Activated CD8-positive, alpha-beta memory T cell treated with anti-CD3 and anti-CD28 coated beads, Interleukin-2, amount 50 U/mL, for 4 hours (primary cell): ENCODE results near the gene ATIC.
A peak's percentile ranks its signal among the peaks of the same experiment; 100 is the strongest.

Experiments used
- DNase-seq: peaks from one replicate; pipeline ENCODE4 v3.0.0-alpha.2; 2020

Gene ATIC

DNA sequence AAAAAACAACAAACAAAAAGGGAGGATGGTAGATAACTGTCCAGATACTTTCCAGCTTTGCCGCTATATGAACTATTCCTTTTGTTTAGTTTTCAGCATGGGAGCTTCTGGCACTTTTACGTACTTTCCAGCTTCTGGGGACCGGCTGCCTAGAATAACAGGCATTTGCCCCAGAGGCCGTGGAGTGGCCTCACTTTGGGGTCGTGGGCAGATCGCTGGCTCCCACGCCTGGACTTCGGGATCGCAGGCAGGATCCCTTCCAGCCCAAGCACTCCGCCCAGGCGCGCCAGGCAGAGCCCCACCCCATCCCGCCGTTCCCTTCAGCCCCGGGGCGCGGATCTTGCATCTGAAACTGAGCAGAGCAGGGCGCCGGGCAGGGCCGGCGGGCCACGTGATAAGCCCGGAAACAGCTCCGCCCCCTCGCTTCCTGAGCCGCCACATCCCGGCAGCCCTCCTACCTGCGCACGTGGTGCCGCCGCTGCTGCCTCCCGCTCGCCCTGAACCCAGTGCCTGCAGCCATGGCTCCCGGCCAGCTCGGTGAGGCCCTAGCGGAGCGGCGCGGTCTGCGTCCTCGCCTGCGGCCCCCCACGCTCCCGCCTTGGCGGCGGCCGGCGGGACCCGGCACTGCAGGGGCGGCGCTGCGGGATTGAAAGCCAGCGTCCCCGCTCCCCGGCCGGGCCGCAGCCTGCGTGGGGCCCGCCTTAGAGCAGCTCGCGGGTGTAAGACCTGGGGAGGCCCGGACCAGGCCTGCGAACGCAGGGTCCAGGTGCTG is at the start of gene ATIC:
ATIC (plus strand) TSS at position 435 of the 772 bp plus-strand sequence; CDS start at position 519, 84 bp downstream.
- DNase-seq: peak; percentile 91

DNA sequence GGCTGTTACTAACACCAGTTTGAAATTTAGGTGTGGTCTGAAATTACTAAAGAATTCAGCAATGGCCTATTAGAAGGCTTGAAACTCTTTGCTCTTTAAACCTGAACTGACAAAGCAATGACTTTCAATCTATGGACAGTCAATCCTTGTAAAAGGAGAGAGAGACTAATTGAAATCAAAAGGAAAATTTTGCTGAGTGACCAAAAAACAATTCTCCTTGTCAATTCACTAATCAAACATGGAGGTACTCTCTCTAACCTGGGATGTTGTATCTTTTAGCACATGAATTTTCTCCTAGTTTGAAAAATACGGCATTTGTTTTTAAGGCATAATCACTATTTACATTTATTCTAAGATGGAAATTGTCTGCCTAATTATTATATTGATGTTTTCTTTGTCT is 49.6 kb upstream of the ATIC start:
- no peak for DNase-seq

DNA sequence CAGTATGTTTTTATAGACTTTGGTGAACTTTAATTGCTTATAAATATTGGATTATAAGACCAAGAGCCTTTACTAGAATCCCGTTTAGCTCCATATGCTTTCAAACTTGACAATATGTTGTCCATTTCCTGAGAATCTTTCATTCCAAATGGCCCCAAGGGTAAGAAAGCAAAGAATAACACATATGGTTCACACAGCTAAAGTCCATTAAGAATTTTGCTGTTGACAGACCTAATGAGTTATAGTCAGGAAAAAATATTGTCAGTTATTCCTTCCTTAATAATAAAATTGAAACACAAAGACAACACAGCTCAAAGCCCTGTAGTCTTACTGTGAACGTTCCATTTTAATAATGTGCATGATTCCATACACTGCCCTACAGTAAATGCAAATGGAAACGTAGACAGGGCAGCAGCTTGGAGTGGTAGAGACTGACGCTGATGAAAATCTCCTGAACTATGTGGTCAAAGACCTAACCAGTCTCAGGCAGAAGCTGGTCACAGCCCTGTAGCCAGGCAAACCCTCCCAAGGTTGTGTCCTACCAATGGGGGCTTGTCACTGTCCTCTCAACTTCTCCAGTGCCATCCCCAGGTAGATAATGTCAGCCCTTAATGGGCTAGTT is 49.0 kb upstream of the ATIC start:
- DNase-seq: no peak

DNA sequence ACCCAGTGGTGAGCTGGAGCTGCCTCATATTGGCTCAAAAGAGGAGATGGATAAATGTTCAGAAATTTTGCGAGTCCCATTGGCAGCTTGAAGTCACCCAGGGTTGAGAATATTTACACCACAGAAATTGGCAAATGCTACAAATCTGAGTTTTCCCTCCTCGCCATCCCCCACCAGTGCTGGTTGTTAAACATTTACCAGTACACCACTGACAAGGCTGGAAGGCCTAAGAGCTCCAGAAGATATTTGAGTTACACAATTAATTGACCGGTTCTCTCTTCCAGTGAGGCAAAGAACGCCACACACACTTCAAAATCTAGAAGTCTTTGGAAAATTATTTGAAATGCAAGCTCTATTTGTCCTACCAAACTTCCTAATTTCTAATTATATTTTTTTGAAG is 47.5 kb upstream of the ATIC start:
- no peak for DNase-seq

DNA sequence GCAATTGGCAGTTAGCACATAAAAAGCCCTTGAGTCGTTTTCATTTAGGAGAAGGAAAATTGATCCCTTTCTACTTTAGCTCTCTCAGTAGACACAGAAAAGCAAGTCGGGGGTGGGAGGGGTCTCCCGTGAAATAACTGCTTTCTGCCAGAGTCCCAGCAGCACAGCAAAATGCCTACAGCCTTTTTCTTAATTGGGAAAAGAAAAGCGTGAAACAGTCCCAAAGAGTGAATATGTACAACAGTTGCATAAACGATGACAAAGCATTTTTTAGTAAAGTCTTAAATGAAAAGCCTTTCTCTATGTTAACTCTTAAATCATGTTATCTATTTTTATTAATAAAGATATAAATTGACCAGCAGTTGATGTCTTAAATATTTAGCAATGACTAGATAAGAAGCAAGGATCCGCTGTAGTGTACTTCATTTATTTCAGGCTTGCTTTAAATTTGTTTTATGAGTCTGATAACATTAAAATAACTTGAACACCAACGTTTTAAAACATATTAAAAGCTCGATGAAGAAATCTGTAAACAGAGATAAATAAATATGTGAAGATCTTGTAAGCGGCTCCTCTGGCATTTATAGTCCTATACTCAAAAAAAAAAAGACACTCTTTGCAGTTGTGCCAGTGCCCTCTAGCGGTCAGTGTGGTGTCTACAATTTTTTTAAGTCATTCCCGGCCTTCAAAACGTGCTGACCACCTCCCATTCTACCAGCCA is 42.3 kb upstream of the ATIC start:
- DNase-seq: peak; percentile 57

DNA sequence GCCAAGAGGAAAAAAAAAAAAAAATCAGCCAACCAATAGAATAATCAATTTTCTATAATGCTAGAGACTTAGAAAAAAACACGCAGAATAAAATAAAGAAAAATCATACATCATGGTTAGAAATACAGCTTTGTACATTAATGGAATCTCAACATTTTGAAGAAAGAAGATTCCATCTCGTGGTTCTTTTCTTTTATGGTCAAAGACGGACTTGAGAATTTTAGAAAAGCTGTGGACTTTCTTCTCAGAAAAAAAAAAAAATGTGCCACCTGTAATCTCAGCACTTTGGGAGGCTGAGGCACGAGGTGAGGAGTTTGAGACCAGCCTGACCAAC is 41.8 kb upstream of the ATIC start:
- DNase-seq: no peak

DNA sequence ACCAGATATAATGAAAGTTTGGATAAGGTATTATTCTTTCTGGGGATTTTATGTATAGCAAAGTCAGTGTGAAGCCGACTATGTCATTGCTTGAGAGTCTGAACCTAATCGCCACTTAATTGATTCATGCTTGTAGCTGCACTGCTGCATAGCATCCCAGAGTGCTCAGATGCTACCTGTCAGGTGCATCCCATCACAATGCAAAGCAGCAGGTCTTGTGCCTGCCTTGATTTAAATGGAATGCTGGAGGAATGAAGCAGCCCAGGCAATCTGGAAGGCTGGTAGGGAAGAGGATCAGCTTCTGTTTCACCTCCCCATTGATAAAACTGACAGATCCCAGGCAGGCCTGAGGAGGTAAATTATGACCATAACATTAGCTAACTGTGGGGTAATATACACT is 40.4 kb upstream of the ATIC start:
- no peak for DNase-seq

DNA sequence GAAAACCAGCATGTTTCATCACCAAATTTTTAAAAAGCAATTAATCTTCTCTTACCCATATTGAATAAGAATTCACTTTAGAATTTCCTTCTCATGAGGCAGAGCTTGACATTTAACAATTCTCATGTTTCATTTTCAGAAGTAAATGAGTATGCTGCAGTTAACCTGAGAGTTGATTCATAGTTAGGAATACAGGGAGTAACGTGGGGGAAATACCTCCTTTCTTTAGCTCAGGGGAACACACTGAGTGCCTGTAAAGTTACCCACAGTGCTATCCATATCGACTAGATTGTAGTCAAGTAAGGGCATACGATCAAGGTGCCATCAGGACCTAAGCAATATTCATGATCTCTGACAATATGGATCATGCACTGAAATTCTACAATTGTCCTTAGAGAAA is 38.9 kb upstream of the ATIC start:
- DNase-seq: no peak

DNA sequence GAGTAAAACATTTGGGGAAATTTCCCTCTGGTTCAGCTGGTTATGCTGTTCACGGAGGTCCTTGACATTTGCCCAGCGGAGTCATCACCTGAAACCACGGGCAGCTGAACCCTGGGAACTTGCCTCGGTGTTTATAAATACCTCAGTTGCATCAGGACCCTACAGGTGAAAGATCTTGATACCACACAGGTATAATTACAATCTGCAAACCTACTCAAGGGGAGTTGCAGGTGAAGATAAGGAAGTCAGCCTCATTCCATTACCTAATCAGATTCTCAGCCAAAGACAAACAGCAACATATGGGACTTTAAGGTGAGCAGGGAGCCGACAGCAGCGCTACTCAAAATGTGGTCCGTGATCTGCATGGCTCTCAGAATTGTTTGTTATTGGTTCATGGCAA is 37.0 kb upstream of the ATIC start:
- no peak for DNase-seq

DNA sequence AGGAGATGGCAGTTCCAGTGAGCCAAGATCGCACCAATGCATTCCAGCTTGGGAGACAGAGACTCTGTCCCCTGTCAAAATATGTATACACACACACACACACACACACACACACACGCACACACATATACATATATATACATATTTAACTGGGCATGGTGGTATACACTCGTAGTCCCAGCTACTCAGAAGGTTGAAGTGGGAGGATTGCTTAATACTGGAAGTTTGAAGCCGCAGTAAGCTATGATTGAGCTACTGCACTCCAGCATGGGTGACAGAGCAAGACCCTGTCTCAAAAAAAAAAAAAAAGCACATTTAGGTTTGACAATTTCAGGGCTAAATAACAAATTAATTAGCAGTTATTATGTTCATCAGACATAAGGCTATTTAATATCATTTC is 36.0 kb upstream of the ATIC start:
- DNase-seq: no peak

DNA sequence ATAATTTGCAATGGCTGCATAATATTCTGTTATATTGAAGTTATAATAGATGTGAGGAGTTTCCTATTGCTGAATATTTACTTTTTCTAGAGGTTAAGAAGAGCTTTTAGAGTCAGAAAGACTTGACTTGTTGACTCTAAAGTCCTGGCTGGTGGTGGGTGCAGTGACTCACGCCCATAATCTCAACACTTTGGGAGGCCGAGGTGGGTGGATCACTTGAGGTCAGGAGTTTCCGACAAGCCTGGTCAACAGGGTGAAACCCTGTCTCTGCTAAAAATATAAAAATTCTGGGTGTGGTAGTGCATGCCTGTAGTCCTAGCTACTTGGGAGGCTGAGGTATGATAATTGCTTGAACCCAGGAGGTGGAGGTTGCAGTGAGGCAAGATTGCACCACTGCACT is 33.9 kb upstream of the ATIC start:
- no peak for DNase-seq

DNA sequence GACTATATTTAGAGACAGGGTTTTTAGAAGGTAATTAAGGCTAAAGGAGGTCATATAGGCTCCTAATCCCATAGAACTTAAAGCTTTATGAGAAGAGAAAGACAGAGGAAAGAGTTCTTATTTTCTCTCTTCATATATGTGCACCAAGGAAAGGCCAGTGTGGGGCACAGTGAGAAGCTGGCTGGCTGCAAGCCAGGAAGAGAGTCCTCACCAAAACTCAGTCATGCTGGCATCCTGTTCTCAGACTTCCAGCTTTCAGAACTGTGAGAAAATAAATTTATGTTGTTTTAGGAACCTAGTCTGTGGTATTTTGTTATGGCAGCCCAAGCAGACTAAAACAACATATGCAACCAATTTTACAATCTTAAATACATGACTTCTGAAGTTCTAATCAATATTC is 31.5 kb upstream of the ATIC start:
- DNase-seq: no peak

DNA sequence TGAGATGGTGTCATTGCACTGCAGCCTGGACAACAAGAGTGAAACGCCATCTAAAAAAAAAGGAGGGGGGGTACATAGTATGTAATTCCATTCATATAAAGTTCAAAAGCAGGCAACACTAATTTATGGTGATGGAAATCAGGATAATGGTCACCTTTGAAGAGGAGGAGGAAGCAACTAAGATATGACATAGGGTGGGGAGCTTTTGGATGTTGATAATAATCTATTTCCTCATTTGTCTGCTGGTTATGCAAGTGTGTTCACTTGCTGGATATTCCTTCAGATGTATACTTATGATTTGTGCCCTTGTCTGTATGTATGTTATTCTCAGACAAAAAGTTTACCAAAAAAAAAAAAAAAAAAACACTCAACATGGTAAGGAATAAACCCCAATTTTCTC is 28.6 kb upstream of the ATIC start:
- DNase-seq: no peak

DNA sequence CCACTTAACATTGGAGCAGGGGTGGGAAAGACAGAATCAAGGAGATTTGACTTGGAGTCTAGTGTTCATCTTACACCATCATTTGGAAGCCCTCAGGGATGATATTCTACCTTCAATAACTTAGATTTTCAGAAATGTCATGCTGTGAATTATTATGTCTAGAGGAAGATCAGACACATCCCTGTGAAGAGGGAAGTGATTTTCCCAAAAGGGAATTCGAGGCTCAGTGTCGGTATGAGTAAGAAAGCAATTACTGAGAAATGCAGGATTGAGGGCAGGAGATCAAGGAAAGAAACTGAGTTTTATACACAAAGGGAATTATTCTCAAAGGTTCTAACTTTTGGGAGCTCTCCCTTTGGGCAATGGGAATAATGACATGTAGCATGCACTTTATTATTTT is 25.6 kb upstream of the ATIC start:
- no peak for DNase-seq

DNA sequence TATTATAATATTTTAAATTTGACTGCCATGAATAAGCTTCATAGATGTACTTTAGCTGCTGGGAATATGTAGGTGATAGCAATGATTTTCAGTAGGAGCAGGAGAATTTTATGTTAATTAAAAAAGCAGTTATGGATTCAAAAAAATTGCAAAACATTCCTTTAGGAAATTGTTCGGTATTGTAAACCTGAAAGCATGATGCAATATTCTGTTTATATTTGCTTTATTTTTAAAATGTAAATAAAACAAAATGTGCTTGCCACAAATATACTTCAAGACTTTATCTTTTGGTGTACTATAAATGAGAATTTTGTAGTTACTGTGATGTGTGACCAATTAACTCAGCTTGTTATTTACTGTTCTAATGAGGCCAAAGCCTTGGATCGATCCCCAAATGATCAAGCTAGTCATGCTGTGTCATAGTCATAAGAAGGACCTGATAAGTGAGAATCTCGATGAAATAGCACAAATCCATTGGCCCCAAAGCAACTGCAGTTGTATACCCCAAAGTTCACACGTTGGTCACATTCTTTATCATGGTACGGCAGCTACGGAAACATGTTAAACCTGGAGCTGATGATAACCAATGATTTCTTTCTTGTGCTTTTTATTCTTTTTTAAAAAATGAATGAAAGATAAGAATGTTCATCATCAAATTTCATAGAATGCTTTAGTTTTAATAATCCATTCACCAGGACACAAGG is 23.6 kb upstream of the ATIC start:
- no peak for DNase-seq

DNA sequence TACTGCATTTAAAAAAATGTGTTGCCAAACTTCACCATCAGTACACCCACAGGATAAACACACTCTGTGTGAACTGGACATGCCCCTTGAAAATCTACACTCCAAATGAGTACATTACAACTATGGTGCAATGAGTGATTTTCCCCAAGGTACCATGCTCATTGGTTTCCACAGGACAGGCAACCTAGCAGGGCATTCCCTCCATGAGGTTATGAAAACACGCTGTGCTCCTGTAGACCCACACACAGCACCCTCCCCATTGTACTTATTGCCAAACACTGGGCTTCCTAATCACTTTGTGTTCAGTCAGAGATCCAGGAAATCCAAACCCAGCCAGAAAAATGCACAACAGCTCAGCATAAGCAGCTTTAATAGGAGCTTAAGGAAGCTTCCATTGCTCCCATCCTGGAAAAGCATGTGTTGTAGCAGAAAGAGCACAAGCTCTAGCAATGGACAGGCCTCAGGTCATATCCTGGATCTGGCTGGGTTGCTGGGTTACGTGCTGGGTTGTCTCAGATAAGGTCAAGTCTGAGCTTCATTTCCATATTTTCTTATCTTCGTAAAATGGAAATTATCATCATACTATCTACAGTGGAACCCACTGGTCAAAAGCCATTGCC is 20.8 kb upstream of the ATIC start:
- DNase-seq: no peak

DNA sequence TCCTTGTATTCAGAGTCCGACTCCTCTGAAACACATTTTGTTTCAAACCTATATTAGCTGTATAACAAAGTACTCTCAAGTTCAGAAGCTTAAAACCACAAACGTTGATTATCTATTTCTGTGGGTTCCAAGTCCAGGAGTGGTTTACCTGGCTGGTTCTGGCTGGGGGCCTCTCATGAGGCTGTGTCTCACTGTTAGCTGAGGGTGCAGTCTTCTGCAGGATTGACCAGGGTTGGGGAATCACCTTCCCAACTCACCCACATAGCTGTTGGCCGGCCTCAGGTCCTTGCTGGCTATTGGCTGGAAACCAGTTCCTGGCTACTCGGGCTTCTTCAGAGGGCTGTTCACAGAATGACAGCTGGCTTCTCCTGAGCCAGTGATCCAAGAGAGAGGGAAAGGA is 18.0 kb upstream of the ATIC start:
- no peak for DNase-seq

DNA sequence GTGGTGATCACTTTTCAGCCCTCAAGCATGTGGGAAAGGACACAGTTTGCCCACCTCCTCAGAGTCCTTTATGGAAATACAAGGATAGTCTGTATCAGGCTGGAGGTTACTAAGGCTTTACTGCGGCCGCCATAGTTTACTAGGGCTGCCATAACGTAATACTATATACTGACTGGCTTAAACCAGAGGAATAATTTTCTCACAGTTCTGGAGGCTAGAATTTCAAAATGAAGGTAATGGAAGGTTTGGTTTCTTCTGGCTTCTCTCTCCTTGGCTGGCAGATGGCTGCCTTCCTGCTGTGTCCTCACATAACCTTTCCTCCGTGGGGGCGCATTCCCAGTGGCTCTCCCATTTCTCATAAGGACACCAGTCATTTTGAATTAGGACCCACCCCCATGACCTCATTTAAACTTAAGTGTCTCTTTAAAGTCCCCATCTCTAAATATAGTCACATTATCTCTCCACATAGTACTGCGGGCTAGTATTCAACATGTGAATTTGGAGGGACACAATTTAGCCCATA is 12.5 kb upstream of the ATIC start:
- no peak for DNase-seq

DNA sequence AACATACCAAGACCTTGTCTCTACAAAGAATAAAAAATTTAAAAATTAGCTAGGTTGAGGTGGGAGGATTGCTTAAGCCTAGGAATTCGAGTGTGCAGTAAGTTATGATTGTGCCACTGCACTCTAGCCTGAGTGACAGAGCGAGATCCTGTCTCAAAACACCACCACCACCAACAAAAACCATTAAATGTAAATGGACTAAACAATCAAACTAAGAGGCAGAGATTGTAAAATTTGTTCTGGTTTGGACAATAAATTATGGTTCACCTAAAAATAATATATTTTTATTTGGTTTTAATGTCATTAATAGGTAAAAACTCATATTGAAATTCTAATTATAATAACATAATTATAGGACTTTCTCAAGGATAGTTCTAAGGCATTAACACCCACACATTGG is 9.9 kb upstream of the ATIC start:
- no peak for DNase-seq

DNA sequence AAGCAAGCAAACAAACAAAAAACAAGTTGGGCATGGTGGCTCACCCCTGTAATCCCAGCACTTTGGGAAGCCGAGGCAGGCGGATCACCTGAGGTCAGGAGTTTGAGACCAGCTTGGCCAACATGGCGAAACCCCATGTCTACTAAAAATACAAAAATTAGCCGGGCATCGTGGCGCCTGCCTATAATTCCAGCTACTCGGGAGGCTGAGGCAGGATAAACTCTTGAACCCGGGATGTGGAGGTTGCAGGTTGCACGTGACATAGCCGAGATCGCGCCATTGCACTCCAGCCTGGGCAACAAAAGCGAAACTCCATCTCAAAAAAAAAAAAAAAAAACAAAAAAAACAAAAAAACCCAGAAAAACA is 617 bp upstream of the ATIC start:
- DNase-seq: peak; percentile 23

DNA sequence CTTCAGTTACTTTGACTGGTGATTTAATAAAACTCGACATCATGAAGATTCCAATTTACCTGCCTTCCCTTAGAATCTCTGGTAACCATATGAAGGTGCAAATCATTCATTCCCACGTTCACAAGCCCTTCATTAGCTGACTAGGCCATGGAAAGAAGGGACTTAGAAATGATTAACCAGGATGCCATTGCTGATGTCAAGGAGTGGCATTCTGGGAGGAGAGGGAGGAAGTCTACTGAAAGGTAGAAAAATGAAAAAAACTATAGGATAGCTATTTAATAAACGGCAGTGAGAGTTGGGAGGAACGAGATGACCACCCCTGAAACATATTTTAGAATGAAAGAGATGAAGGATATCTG is 1.4 kb downstream of the ATIC start:
- DNase-seq: no peak

DNA sequence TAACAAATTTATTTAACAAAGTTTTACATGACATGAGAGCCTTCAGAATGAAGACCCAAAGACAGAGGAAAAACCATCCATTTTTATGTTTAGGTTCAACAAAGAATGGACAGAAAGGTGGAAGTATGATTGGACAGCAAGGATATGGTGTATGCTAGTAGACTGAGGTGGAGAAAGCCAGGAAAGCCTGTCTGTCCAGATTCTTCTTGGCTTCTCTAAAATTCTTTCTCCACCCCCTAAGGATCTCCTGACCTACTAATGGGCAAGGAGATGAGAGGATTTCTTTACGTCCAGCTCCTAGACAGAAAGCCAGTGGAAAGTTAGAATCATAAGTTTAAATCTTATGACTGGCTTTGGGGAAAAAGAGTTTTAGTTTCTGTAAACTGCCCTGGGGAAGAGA is 3.0 kb downstream of the ATIC start:
- DNase-seq: no peak

DNA sequence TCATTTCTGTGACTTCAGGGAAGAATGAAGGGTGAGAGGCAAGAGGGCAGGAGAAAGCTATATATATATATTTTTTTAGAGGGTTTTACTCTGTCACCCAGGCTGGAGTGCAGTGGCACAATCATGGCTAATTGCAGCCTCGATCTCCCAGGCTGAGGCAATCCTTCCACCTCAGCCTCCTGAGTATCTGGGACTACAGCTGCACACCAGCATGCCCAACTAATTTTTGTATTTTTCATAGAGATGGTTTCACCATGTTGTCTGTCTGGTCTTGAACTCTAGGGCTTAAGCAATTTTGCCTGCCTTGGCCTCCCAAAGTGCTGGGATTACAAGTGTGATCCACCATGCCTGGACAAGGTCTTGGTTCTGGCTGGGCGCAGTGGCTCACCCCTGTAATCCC is 3.4 kb downstream of the ATIC start:
- no peak for DNase-seq
